ENCODE results near the gene MYMK. TPM values are rescaled to one million over a fixed set of nuclear protein-coding genes. Genes with fewer than 3 reads are reported as not detected.

Gene MYMK
- total RNA-seq, 4 donors from 2014 or later = not detected

DNA sequence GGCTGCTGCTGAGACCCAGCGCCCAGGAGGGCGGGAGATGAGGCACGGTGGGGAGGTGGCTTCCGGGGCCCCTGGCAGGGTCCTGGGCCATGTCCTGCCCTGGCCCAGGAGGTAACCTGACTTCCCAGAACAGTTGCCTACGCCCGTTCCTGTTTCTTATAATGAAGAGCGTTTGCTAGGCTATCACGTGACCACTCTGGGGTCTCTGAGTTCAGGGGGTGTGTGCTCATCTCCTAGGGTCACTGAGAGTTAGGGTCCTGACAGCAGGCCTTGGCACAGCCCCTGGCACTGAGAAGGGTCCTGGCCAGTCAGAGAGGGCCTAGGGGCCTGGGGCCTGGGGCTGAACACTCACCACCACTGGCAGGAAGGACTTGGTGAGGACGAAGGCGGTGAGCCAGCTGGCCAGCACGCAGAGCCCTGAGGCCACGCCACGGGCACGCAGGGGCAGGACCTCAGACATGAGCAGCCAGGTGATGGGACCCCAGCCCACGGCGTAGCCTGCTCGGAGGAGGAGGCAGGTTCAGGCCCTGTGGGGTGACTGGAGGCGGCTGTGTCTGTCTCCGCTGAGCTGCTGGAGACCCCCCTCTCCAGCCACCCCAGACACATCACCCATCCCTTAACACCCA lies 51.9 kb downstream of the MYMK start:
- WGBS, 2 donors = no CpG with 5 or more reads among the region's 19 CpGs
- H3K4me3 ChIP-seq = no peak overlapping the region
- H3K4me1 ChIP-seq = peaks cover 0 to 3% (median 0%) of the 10 kb centered on the region in 3 donors
- peaks cover 0 to 15% (median 0%) of the 10 kb centered on the region in 3 donors for H3K36me3 ChIP-seq
- peaks cover 0 to under 1% (median 0%) of the 10 kb centered on the region in 4 donors for H3K27me3 ChIP-seq
- TF ChIP-seq POLR2A (IDR thresholded peaks at IDR 0.05) = no peak
- TF ChIP-seq CTCF (IDR thresholded peaks at IDR 0.05) = no peak
- H3K27ac ChIP-seq = no peak overlapping the region
- DNase-seq = no peak
- intact Hi-C loops (cut with DNase I) = no loop called here
- no peaks in the 10 kb centered on the region for H3K9me3 ChIP-seq

DNA sequence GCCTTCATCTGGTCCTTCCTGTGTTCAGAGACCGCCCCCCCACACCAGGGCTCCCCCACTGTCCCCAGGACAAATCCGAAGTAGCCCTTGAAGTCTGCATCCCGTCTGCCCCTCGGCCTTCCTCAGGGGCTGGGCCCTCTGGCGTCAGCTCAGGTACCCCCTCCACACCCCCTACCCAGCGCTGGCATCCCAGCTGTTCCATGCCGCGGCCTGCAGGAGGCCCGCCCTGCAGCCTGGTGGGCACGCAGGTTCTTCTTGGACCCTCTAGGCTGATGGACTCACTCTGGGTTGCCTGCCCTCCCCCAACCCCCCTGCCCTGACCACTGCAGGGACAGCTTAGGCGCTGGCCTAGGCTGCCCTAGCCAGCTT lies 52.5 kb downstream of the MYMK start:
- no peak overlapping the region for H3K27ac ChIP-seq
- H3K27me3 ChIP-seq = no peaks in the 10 kb centered on the region
- WGBS, 2 donors = 60 to 72% methylated on average over 1 to 5 of the region's 11 CpGs

GRCh38 chr9:133471551-133472276 lies 53.0 kb downstream of the MYMK start:
- Histone ChIP-seq H3K36me3 (peaks cover 0 to 15% (median 0%) of the 10 kb centered on the region in 3 donors), H3K9me3 (no peaks in the 10 kb centered on the region), H3K4me1 (no peaks in the 10 kb centered on the region), H3K27ac (no peak overlapping the region), H3K27me3 (no peaks in the 10 kb centered on the region), H3K4me3 (no peak overlapping the region)
- whole genome bisulfite sequencing, 2 donors = 64 to 74% methylated on average over 7 to 11 of the region's 27 CpGs
- intact Hi-C loops (cut with DNase I) = no loop called here
- TF ChIP-seq POLR2A (IDR thresholded peaks at IDR 0.05) (no peak), CTCF (IDR thresholded peaks at IDR 0.05) (no peak)
- DNase-seq = no peak

More for the DNA sequence above, 52.5 kb downstream of the MYMK start:
- TF ChIP-seq POLR2A (IDR thresholded peaks at IDR 0.05) (no peak), CTCF (IDR thresholded peaks at IDR 0.05) (no peak)
- Histone ChIP-seq H3K4me3 (no peak overlapping the region), H3K4me1 (no peaks in the 10 kb centered on the region), H3K9me3 (no peaks in the 10 kb centered on the region), H3K36me3 (peaks cover 0 to 15% (median 0%) of the 10 kb centered on the region in 3 donors)
- DNase-seq = no peak
- intact Hi-C loops (cut with DNase I) = no loop called here

DNA sequence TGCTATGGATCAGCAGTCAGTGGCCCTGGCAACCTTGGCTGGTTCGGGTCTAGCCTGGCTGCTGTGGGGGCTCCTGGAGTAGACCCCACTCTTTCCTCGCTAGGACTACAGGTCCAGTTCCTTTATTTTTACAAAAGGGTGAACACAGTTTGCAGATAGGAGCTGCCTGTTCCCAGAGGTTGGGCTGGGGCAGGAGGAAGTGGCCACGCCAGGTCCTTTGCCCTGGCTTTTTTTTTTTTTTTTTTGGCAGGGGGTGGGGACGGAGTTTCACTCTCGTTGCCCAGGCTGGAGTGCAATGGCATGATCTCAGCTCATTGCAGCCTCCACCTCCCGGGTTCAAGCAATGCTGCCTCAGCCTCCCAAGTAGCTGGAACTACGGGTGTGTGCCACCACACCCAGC lies 53.8 kb downstream of the MYMK start:
- peaks cover 0 to 17% (median 0%) of the 10 kb centered on the region in 3 donors for H3K36me3 ChIP-seq
- no peak for DNase-seq
- no peak overlapping the region for H3K27ac ChIP-seq
- TF ChIP-seq POLR2A (IDR thresholded peaks at IDR 0.05) = no peak
- TF ChIP-seq CTCF (IDR thresholded peaks at IDR 0.05) = no peak
- WGBS, 2 donors = 66 to 68% methylated on average over 5 of the region's 7 CpGs
- H3K4me3 ChIP-seq = no peak overlapping the region
- no peaks in the 10 kb centered on the region for H3K9me3 ChIP-seq
- H3K27me3 ChIP-seq = no peaks in the 10 kb centered on the region
- intact Hi-C loops (cut with DNase I) = no loop called here
- no peaks in the 10 kb centered on the region for H3K4me1 ChIP-seq

GRCh38 chr9:133470427-133470924 lies 54.3 kb downstream of the MYMK start:
- WGBS, 2 donors = 83% methylated on average over 15 of the region's 16 CpGs; no CpG with 5 or more reads in 1 of the 2 donors
- no peak for DNase-seq
- H3K4me1 ChIP-seq = no peaks in the 10 kb centered on the region
- H3K36me3 ChIP-seq = peaks cover 0 to 22% (median 0%) of the 10 kb centered on the region in 3 donors
- H3K27me3 ChIP-seq = no peaks in the 10 kb centered on the region
- no peak for TF ChIP-seq POLR2A (IDR thresholded peaks at IDR 0.05)
- TF ChIP-seq CTCF (IDR thresholded peaks at IDR 0.05) = no peak
- no peak overlapping the region for H3K4me3 ChIP-seq
- H3K9me3 ChIP-seq = no peaks in the 10 kb centered on the region
- intact Hi-C loops (cut with DNase I) = no loop called here
- no peak overlapping the region for H3K27ac ChIP-seq

Measured in esophagus squamous epithelium (tissue), 5 donors.